Ovary (tissue), 3 donors: ENCODE data around the gene OR2C3.

Experiments used
- EP300 ChIP-seq: sonication (generic); formaldehyde crosslinking; IDR thresholded peaks from one replicate; pipeline ENCODE4 v1.6.1; 2017; ENCODE audit warnings: antibody characterized with exemption
- POLR2A ChIP-seq: fragments of 450-650 bp; IDR thresholded peaks from one replicate; pipeline ENCODE4 v1.6.1; 2017; ENCODE audit warnings: antibody characterized with exemption, mild to moderate bottlenecking, moderate library complexity
- TF ChIP-seq, protein P1 (sequence below), 3 donors: fragments of 450-650 bp in 2 of 3; fragments of 200-600 bp in 1 of 3; IDR thresholded peaks; one replicate each; pipeline versions ENCODE4 v1.5.1 to v1.8.0; 2016 to 2022; ENCODE audit warnings: antibody characterized with exemption in 3 of 3, mild to moderate bottlenecking in 1 of 3
- donor health status: DM: no; HTN: no; CAD: no.

- TF ChIP-seq, protein P1, sequence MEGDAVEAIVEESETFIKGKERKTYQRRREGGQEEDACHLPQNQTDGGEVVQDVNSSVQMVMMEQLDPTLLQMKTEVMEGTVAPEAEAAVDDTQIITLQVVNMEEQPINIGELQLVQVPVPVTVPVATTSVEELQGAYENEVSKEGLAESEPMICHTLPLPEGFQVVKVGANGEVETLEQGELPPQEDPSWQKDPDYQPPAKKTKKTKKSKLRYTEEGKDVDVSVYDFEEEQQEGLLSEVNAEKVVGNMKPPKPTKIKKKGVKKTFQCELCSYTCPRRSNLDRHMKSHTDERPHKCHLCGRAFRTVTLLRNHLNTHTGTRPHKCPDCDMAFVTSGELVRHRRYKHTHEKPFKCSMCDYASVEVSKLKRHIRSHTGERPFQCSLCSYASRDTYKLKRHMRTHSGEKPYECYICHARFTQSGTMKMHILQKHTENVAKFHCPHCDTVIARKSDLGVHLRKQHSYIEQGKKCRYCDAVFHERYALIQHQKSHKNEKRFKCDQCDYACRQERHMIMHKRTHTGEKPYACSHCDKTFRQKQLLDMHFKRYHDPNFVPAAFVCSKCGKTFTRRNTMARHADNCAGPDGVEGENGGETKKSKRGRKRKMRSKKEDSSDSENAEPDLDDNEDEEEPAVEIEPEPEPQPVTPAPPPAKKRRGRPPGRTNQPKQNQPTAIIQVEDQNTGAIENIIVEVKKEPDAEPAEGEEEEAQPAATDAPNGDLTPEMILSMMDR (IDR thresholded peaks at IDR 0.05) = no peak
- TF ChIP-seq POLR2A = no peak
- no peak for TF ChIP-seq EP300
Measured at GRCh38 chr1:247578946-247579460, 42.8 kb upstream of the OR2C3 start.
